Keratinocyte (primary cell): ENCODE data around the gene ANKRD53.

Source experiments
- CTCF ChIP-seq, 3 experiments: IDR thresholded peaks in 1 of 3; conservative IDR thresholded peaks in 1 of 3; optimal IDR thresholded peaks in 1 of 3; 2 replicates in 2 of 3; 3 replicates in 1 of 3; pipeline versions ENCODE3 to v1.5.1; 2011; ENCODE audit warnings: low read length in 3 of 3, mild to moderate bottlenecking in 3 of 3, moderate library complexity in 2 of 3, control low read depth in 1 of 3, inconsistent platforms in 1 of 3; ENCODE audit not compliant: insufficient read depth in 2 of 3; ENCODE audit errors: extremely low read depth in 1 of 3
- EZH2 ChIP-seq: IDR thresholded peaks from one replicate; pipeline ENCODE4 v1.6.1; 2012; ENCODE audit warnings: inconsistent platforms, mild to moderate bottlenecking, low read length, moderate library complexity

GRCh38 chr2:70939839-70940580 is 38.4 kb upstream of the ANKRD53 start:
- TF ChIP-seq CTCF (optimal IDR thresholded peaks at IDR 0.05 in 1 of 3, IDR thresholded peaks at IDR 0.05 in 1 of 3, conservative IDR thresholded peaks at IDR 0.05 in 1 of 3; ENCODE audit: extremely low read depth in 1 of 3, insufficient read depth in 2 of 3, low read length in 3 of 3) = no peak
- TF ChIP-seq EZH2 = no peak
